CD1c-positive myeloid dendritic cell (primary cell): ENCODE results near the gene ANKRD12.

Source experiments
- DNase-seq: peaks from one replicate; pipeline ENCODE4 v3.0.0-alpha.2; 2016; ENCODE audit errors: extremely low spot score

The ANKRD12 gene

DNA sequence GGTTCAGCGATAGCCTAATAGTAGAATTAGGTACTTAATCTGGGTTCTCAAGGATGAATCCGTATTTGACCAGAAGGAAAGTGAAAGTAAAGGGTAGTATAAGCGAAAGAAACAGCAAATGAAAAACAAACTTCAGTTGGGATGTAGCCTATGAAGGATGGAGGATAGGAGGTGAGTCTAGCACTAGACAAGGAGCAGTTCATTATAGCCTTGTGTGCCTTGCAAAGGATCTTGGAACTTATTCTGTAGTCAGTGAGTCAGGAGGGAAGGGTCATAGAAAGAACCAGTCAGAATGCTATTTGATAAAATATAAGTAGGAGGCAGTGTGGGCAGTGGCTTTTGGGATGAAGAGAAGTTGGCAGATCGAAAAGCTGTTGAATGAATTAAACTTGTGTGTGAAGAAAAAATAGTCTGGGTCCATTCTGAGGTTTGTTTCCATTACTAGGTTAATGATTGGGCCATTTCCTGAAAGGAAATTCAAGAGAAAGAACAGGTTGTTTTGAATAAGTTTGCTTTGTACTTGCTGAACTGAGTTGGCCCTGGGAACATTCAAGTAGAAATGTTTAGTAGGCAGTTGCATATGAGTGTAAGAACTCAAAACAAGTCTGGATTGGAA is 48.5 kb downstream of the ANKRD12 start:
- DNase-seq = no peak

- no peak for DNase-seq
Measured at GRCh38 chr18:9188359-9189231, 52.0 kb downstream of the ANKRD12 start.

- DNase-seq = no peak
Measured at GRCh38 chr18:9189491-9189890, 52.9 kb downstream of the ANKRD12 start.

- no peak for DNase-seq
Measured at GRCh38 chr18:9191658-9192256, 55.2 kb downstream of the ANKRD12 start.

GRCh38 chr18:9193031-9193430 is 56.5 kb downstream of the ANKRD12 start:
- no peak for DNase-seq

DNA sequence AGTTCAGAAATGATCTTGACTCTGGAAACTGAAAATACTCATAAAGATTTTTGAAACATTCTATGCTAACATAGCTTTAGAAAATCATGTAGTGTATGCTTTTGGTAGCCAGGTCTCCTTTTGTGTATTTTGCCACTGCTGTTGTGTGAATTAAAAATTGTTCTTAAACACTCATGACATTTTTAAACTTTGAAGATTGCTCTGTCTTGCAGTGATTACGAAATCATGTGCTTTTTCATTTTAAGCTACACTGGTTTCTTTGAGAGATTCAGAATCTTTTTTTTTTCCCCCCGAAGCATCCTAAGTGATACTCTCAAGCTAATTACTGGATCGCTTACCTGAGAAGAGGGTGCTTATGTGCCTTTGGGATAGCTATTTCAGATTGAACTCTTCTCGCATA is 60.0 kb downstream of the ANKRD12 start:
- DNase-seq = no peak

DNA sequence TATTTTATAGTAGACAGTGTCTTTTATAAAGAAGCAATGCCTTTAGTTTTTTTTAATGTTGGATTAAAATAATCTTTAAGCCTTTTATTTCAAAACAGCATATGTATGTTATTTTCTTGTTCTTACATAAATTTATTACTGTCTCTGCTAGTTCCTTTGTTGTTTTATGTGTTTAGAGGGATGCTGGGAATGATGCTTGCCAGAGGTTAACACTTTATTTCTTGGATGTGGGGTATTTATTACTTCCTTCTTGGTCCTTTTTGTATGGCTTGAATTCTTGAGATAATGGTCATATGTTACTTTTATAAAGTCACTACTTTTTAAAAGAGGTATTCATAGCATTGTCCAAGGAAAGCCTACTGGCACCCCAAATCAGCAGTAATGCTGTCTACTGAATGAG is 63.1 kb downstream of the ANKRD12 start:
- DNase-seq = no peak

DNA sequence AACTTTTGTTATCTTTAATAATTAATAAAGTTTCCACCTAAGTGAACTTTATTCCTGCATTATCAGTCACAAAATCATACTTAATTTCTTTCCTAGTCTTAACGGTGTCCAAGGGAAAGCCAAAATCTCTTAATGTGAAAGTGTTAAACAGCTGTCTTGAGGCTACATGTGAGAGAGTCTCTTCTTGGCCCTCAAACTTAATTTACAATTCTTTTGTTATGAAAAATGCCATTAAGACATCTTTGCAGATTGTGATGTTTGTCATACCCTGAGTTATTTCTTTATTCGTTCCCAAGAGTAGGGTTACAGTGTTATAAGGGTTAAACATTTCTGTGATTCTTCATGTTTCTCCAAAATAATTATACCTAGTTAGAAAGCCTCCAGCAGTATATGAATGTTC is 64.6 kb downstream of the ANKRD12 start:
- no peak for DNase-seq

DNA sequence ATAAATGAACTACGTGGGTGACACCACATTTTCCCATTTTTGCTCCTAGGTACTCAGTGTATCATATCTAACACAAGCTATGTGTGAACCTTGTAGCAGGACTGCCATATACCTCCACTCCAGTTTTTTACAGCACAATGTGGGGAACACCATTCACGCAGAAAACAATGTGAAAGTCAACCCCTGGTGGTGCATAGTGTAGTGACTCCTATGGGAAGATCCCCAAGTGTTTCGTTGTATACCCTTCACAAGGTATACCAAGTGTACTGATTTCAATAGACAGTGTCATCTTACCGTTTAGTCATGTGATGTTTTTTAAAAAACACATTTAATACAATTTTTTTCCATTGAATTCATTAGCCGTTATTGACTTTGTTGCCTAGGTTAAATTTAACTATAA is 68.1 kb downstream of the ANKRD12 start:
- no peak for DNase-seq

GRCh38 chr18:9206421-9206820 is 69.8 kb downstream of the ANKRD12 start:
- no peak for DNase-seq

GRCh38 chr18:9209279-9209678 is 72.7 kb downstream of the ANKRD12 start:
- peak; percentile 47 for DNase-seq

DNA sequence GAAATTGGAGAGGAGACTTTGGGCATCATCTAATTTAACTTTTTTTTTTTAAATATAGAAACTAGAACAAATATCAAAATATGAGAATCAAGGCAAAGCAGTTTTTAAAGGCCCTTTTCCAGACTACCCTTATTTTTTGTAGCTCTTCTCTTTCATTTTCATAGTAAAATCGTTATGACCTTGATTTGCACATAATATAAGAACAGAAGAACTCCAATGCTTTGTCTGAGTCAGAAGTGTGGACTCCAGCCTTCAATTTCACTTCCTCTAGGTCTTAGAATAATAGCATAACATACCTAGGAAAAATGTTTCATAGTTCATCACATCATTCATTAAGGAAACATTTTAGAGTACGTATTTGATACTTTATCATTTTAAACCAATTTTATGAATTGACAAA is 74.4 kb downstream of the ANKRD12 start:
- peak; percentile 57 for DNase-seq

DNA sequence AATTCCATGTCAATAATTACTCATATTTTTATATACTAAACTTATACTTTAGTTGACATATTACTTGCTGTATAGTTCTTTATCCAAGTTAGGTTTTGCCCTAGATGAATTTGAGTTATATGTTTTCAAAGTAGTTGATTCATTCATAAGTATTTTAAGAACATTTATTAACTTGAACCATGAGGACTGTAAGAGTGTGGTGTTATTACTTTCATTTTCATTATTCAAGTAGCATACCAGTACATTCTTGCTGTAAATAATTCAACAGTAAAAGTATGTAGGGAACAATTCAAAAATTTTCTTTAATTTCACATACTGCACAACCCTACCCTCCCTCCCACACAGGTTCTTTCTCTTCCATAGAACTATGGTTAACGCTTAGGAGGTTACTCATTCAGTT is 75.4 kb downstream of the ANKRD12 start:
- DNase-seq = no peak

DNA sequence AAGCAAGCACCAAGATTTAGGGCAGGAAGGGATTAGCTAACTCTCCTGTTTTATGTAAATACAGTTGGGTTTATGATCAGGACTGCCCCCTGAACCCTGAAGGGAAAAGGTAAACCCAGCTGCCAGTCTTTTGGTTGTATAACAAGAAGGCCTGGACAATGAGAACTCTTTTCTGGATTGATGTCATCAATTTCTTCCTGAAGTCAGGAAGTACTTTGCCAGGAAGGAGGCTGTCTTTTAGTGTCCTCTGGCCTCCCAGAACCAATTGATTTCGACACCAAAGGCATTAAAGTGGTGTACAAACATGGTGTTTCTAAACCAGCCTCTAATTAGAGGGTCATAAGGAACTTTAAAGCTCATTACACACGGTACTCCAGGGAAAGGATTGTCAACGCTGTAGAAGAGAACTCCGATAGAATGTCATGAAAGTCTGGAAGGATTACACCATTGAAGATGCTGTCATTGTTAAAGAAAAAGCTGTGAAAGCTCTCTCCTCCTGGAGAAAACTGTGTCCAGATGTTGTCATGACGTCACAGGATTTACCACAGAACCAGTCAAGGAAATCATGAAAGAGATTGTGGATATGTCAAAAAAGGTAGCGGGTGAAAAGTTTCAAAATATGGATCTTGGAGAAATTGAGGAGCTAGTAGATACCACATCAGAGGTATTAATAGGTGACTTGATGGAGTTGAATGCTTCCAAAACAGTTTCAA is 78.8 kb downstream of the ANKRD12 start:
- no peak for DNase-seq

GRCh38 chr18:9216459-9216858 is 79.9 kb downstream of the ANKRD12 start:
- DNase-seq = no peak

DNA sequence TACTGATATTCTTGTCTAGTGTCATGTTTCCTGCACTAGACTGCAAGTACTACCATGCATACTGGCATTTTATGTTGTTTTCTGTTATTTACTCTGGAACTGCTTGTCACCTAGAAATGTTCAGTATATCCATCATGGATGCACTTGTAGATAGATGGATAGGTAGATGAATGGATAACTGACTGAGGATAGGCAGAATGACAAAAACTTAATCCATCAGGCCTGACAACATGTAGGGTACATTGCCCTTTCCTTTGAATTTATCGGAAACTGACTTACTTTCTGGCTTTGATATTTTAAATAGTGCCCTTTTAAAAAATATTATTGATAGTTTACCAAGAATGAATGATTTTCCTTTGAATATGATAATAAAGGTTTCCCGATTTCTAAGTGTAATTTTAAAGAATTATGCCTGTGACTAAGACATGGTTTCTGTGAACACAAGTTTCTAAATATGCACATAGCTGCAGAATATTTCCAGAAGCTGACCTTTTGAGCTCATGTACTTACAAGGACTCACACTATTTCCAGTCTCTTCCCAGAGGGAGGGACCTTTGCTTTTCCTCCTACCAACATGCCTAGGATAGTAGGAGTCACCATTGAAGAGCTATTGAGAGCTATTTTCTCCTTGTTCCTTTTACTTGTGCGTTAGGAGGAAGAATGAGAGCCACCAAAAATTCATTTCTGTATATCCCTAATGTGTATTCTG is 81.3 kb downstream of the ANKRD12 start:
- no peak for DNase-seq

DNA sequence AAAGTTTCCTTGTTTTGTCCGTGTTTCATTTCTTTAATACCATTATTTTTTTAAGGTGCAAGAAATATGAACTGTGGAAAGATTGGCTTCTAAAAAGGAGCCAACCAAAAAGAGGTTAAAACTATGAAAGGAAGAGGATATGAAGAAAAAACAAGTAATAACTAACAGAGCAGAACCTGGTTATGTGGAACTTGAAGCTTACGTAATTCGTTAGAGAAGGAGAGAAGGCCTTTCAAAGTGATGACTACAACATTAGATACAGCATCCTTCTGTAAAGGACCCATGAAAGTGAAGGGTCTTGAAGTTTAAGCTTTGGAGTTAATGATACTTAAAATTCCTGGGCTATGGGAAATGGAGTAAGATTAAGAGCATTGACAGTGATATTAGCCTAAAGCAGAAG is 84.5 kb downstream of the ANKRD12 start:
- no peak for DNase-seq

- DNase-seq = no peak
Measured at GRCh38 chr18:9221661-9222060, 85.1 kb downstream of the ANKRD12 start.

DNA sequence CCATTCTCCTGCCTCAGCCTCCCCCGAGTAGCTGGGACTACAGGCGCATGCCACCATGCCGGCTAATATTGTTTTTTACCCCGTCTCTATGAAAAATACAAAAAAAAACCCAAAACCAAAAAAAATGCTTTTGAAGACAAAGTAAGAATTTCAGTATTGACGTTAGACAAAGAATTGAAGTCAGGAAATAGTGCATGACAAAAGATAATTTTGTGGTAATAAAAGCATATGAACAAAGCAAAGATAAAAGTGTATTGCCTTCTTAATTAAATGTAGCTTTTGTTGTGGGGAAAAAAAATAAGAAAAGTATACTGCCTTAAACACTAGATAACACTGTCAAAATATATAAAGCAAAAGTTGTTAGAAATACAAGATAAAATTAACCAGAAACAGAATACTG is 86.8 kb downstream of the ANKRD12 start:
- DNase-seq = no peak

DNA sequence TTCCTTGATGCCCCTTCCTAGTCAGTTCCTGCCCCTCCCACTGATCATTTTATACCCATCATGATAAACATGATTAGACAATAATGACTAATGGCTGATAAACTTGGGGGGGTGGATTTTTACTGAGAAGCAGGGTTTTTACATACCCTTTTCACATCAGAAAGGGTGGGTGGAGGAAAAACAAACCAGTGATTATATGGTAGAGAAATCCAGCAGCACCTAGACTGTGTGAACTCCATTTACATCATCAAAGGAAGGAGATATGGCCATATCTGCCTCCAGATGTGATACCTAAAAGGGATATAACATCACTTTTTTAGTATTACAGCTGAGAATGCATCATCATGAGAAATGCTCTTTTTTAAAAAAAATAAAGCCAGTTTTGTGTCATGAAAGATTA is 89.9 kb downstream of the ANKRD12 start:
- DNase-seq = no peak

DNA sequence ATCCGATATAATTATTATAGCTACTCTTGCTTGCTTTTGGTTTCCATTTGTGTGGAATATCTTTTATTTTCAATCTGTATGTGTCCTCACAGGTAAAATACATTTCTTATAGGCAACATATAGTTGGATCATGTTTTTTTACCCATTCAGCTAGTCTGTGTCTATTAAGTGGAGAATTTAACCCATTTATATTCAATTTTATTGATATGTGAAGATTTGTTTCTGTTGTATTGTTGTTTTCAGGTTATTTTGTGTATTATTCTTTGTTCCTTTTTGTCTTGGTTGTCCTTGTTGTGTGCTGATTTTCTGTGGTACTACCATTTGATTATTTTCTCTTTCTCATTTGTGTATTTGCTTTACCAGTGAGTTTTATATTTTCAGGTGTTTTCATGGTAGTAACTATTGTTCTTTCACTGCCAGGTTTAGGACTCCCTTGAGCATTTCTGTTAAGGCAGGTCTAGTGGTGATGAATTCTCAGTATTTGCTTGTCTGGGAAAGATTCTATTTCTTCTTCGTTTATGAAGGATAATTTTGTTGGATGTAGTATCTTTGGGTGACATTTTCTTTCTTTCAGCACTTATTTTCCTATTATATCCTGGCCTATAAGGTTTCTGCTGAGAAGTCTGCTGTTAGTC is 95.4 kb downstream of the ANKRD12 start:
- no peak for DNase-seq
